ENCODE data around the gene RNF128. TPM values are rescaled to one million over a fixed set of nuclear protein-coding genes. Genes with fewer than 3 reads are reported as not detected.

RNF128 gene
- total and polyA plus RNA-seq, 2 of the 13 experiments (the other 11 are each of a cell fraction or from before 2014, with no cell fraction given) = 18.5 to 43.5 TPM

- TF ChIP-seq AHDC1 (CRISPR knock-in tag; IDR thresholded peaks at IDR 0.05; ENCODE audit: borderline replicate concordance) (peak; percentile 60; the same call in 1 of the 2 replicates), ZC3H4 (CRISPR knock-in tag; IDR thresholded peaks at IDR 0.05; ENCODE audit: borderline replicate concordance) (no peak), ZNF530 (CRISPR knock-in tag; IDR thresholded peaks at IDR 0.05; ENCODE audit: low read depth) (no peak), HNF4A (CRISPR knock-in tag; IDR thresholded peaks at IDR 0.05) (peak; percentile 73), SALL1 (CRISPR knock-in tag; IDR thresholded peaks at IDR 0.05) (peak; percentile 83), PITX1 (CRISPR knock-in tag; IDR thresholded peaks at IDR 0.05) (peak; percentile 99), ZKSCAN8 (CRISPR knock-in tag; IDR thresholded peaks at IDR 0.05; ENCODE audit: borderline replicate concordance) (no peak), TCF7 (IDR thresholded peaks at IDR 0.05; ENCODE audit: low read depth) (peak; percentile 65), FOXA1 (IDR thresholded peaks at IDR 0.05) (0 out of 2 replicates have a peak, but pooled peaks have one; percentile 58), FOXA1 (CRISPR knock-in tag; IDR thresholded peaks at IDR 0.05) (peak; percentile 51), ISL2 (CRISPR knock-in tag; IDR thresholded peaks at IDR 0.05) (0 out of 2 replicates have a peak, but pooled peaks have one; percentile 45), FOXO1 (CRISPR knock-in tag; IDR thresholded peaks at IDR 0.05) (peak; percentile 88), HIC2 (CRISPR knock-in tag; IDR thresholded peaks at IDR 0.05; ENCODE audit: low read depth) (peak; percentile 38; the same call in 1 of the 2 replicates), ZNF33A (CRISPR knock-in tag; IDR thresholded peaks at IDR 0.05; ENCODE audit: borderline replicate concordance) (no peak), ASH2L (IDR thresholded peaks at IDR 0.05; ENCODE audit: insufficient read length, low read depth, low read length) (peak; percentile 31), FOXP4 (CRISPR knock-in tag; IDR thresholded peaks at IDR 0.05) (peak; percentile 87), ARID5B (CRISPR knock-in tag; IDR thresholded peaks at IDR 0.05) (peak; percentile 76), MIXL1 (CRISPR knock-in tag; IDR thresholded peaks at IDR 0.05) (peak; percentile 62; the same call in 1 of the 2 replicates)
These were observed 7.8 kb upstream of the RNF128 start (continued) for GRCh38 chrX:106718709-106719108.

Measured in HepG2 (cell line).